H1 (cell line): Measurements from ENCODE around the gene VIPR2.

Experiments used
- CEBPB ChIP-seq: IDR thresholded peaks from 2 replicates; pipeline ENCODE4 v1.6.1; 2012; ENCODE audit warnings: low read depth, low read length
- CHD7 ChIP-seq: fragments of 300-600 bp; sonication (generic); IDR thresholded peaks from 2 replicates; pipeline ENCODE4 v1.7.1; 2012; ENCODE audit warnings: low read length, moderate library complexity, mild to moderate bottlenecking, inconsistent platforms; ENCODE audit not compliant: insufficient replicate concordance
- CTCF ChIP-seq, 3 experiments: IDR thresholded peaks; 1 replicate in 2 of 3; 2 replicates in 1 of 3; pipeline versions ENCODE4 v1.5.1 to v1.6.1; 2011; ENCODE audit warnings: low read length in 3 of 3, mild to moderate bottlenecking in 3 of 3, inconsistent platforms in 2 of 3, low read depth in 1 of 3, moderate library complexity in 1 of 3; ENCODE audit not compliant: insufficient read depth in 1 of 3; ENCODE audit errors: control extremely low read depth in 1 of 3
- EGR1 ChIP-seq: IDR thresholded peaks from 2 replicates; pipeline ENCODE4 v1.6.1; 2011; ENCODE audit warnings: low read depth, low read length, borderline replicate concordance
- EZH2 ChIP-seq: fragments of 200-600 bp; sonication (generic); IDR thresholded peaks from 2 replicates; pipeline ENCODE4 v1.7.1; 2012; ENCODE audit warnings: low read depth, mild to moderate bottlenecking, moderate library complexity, low read length, inconsistent platforms; ENCODE audit not compliant: severe bottlenecking
- MAFK ChIP-seq: IDR thresholded peaks from 2 replicates; pipeline ENCODE4 v1.6.1; 2012; ENCODE audit warnings: low read depth, mild to moderate bottlenecking, improper control_type of control experiment, low read length
- MAX ChIP-seq: IDR thresholded peaks from 2 replicates; pipeline ENCODE4 v1.6.1; 2012; ENCODE audit warnings: inconsistent platforms
- POLR2A ChIP-seq, 2 experiments: IDR thresholded peaks; 1 replicate in 1 of 2; 2 replicates in 1 of 2; pipeline ENCODE4 v1.6.1; 2011; ENCODE audit warnings: low read depth in 2 of 2, low read length in 2 of 2, mild to moderate bottlenecking in 2 of 2; ENCODE audit errors: control extremely low read depth in 1 of 2
- SP1 ChIP-seq: IDR thresholded peaks from 2 replicates; pipeline ENCODE4 v1.6.1; 2011; ENCODE audit warnings: low read depth, low read length

GRCh38 chr7:159015081-159015453 is 129.6 kb downstream of the VIPR2 start:
- TF ChIP-seq EZH2 = no peak
- no peak for TF ChIP-seq CEBPB
- no peak for TF ChIP-seq CTCF (IDR thresholded peaks at IDR 0.05; ENCODE audit: control extremely low read depth in 1 of 3, insufficient read depth in 1 of 3, low read depth in 1 of 3, low read length in 3 of 3)
- TF ChIP-seq MAX = no peak
- no peak for TF ChIP-seq CHD7
- TF ChIP-seq SP1 = no peak
- no peak for TF ChIP-seq MAFK
- TF ChIP-seq POLR2A (IDR thresholded peaks at IDR 0.05; ENCODE audit: control extremely low read depth in 1 of 2, low read depth in 2 of 2, low read length in 2 of 2) = no peak
- TF ChIP-seq EGR1 = no peak
